Right atrium auricular region (tissue), 2 donors: ENCODE results near the gene POLR2J. TPM values are rescaled to one million over a fixed set of nuclear protein-coding genes. Genes with fewer than 3 reads are reported as not detected.
"Not testable (repeated sequence)": the region's sequence is repeated elsewhere in the genome, so short reads cannot be mapped to it uniquely, and the experiment has no call there.

ENCODE experiments used
- DNase-seq: peaks from one replicate; pipeline ENCODE4 v3.0.0-alpha.2; 2019; ENCODE audit warnings: low spot score
- H3K27ac ChIP-seq, 2 donors: fragments of 200-600 bp; sonication (generic); 1 replicate in 1 of 2; 2 replicates in 1 of 2; pipeline ENCODE4 v1.5.1; 2016 to 2019
- H3K27me3 ChIP-seq, 2 donors: fragments of 200-600 bp; sonication (generic); one replicate each; pipeline versions ENCODE4 v1.5.1 to v1.6.0; 2017 to 2019
- H3K36me3 ChIP-seq: fragments of 200-600 bp; sonication (generic); one replicate; pipeline ENCODE4 v1.5.1; 2016
- H3K4me1 ChIP-seq, 2 donors: fragments of 200-600 bp; sonication (generic); one replicate each; pipeline versions ENCODE4 v1.5.1 to v1.6.0; 2017 to 2019
- H3K4me3 ChIP-seq, 2 donors: fragments of 200-600 bp; sonication (generic); 1 replicate in 1 of 2; 2 replicates in 1 of 2; pipeline ENCODE4 v1.5.1; 2017 to 2019; ENCODE audit warnings: mild to moderate bottlenecking in 1 of 2, moderate library complexity in 1 of 2
- H3K9me3 ChIP-seq, 2 donors: fragments of 200-600 bp; sonication (generic); one replicate each; pipeline ENCODE4 v1.5.1; 2019
- CTCF ChIP-seq, 2 donors: fragments of 200-600 bp; sonication (generic); IDR thresholded peaks; one replicate each; pipeline ENCODE4 v1.5.1; 2019; ENCODE audit warnings: antibody characterized with exemption in 2 of 2
- total RNA-seq, 2 donors: library from RNA; depleted of rRNA; stranded (reverse); fragments of >200 nt; gene quantifications; one replicate each; pipeline ENCODE4 v1.1.0, GENCODE V29; 2016

The POLR2J gene
- total RNA-seq, 2 donors from 2014 or later = 19.2 to 34.8 TPM

- DNase-seq = peak; percentile 62
- not testable (repeated sequence) for H3K27me3 ChIP-seq, H3K36me3 ChIP-seq, H3K27ac ChIP-seq, H3K4me1 ChIP-seq, H3K9me3 ChIP-seq, H3K4me3 ChIP-seq
- peak in 1 of 2 donors; percentile 58 for TF ChIP-seq CTCF (IDR thresholded peaks at IDR 0.05)
These were observed 1.4 kb upstream of the POLR2J start for GRCh38 chr7:102479982-102480637.

GRCh38 chr7:102479209-102479584 is 475 bp upstream of the POLR2J start:
- not testable (repeated sequence) for H3K4me3 ChIP-seq, H3K27me3 ChIP-seq, H3K4me1 ChIP-seq, H3K9me3 ChIP-seq, DNase-seq, H3K27ac ChIP-seq, H3K36me3 ChIP-seq

DNA sequence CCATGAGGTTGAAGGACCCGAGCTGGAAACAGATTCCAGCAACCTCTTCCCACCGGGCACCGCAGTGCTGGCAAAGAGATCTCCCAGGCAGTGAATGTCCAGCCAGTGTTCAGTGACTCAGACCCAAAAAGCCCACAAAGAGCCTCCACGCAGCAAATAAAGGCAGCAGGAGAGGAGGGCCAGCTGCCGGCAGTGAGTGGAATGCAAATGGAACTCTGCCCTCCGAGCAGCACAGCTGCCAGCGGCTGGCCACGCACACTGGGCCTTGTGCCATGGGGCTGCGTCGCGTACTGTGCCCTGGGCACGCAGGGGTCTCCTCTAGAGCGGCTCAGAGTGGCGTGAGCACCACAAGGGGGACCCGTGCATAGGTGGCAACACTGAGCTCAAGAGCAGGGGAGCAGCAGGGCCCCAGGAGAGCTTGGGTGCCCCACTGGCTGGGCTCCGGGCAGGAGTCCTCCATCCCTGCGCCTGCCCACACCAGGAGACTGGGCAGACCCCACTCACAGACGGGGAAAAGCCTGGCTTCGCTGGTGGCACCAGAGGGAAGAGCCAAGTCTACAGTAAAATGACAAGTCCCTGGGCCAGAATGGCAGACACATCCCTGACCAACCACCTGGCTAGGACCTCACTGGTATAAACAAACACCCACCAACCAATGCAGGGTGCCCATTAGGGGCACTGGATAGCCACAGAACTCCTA is 3.8 kb downstream of the POLR2J start:
- H3K27ac ChIP-seq = not testable (repeated sequence)
- peaks cover 18% of the 10 kb centered on the region for H3K36me3 ChIP-seq

DNA sequence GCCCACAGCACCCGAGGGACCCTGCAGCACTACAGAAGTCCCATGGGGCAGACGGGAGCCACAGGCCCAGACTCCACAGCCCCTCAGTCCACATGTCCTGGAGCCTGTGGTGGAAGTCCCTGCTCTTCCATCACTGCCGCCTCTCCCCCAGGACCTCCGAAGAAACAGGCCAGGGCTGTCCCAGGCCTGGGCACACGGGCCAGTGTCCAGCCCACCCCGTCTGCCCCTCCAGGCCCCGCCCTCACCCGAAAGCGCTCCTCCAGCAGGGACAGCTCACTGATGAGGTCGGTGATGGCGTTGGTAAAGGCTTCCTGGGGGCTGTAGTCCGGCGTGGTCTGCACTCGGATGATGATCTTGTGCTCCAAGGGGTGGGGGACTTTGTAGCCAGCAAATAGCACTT is 4.6 kb downstream of the POLR2J start:
- H3K4me3 ChIP-seq, H3K27ac ChIP-seq, H3K27me3 ChIP-seq, DNase-seq, H3K4me1 ChIP-seq, H3K9me3 ChIP-seq: not testable (repeated sequence)
- peaks cover 18% of the 10 kb centered on the region for H3K36me3 ChIP-seq

More for the DNA sequence above, 3.8 kb downstream of the POLR2J start:
- not testable (repeated sequence) for H3K9me3 ChIP-seq, H3K4me1 ChIP-seq, H3K27me3 ChIP-seq, DNase-seq, H3K4me3 ChIP-seq

DNA sequence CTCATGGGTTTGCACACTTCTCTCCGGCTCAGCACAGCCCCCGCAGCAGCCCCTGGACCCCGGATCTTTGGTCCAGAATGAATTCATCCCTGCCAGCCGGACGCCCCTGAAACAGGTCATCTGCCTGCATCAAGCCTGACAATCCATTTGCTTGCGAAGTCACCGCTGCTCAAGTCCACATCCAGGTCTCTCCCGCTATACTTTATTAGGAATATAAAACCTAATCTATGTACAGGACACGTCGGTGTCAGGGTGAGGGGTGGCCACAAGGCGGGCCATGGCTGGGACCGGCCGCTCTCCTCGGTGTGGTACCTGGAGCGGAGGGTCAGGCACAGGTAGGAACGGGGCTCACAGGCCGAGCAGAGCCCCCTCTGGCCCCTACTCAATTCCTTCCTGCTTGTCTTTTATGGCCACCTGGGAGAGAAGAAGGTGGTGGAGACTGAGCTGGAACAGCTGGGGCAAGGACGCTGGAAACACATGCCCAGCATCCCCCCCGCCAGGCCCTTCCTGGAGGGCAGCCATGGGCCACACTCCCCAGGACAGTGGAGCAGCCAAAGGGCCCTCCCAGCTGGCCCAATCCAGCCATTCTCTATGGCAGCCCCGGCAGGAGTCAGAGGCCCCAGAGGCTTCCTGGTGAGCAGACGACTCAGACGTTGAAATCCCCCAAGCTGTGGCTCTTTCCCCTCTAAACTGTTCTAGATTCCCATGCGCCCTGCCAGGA is 5.3 kb downstream of the POLR2J start:
- TF ChIP-seq CTCF (IDR thresholded peaks at IDR 0.05) = no peak
- Histone ChIP-seq H3K27me3 (no peaks in the 10 kb centered on the region), H3K36me3 (peaks cover 18% of the 10 kb centered on the region), H3K4me1 (no peaks in the 10 kb centered on the region), H3K27ac (no peak overlapping the region), H3K9me3 (no peaks in the 10 kb centered on the region), H3K4me3 (no peak overlapping the region)
- DNase-seq = no peak

DNA sequence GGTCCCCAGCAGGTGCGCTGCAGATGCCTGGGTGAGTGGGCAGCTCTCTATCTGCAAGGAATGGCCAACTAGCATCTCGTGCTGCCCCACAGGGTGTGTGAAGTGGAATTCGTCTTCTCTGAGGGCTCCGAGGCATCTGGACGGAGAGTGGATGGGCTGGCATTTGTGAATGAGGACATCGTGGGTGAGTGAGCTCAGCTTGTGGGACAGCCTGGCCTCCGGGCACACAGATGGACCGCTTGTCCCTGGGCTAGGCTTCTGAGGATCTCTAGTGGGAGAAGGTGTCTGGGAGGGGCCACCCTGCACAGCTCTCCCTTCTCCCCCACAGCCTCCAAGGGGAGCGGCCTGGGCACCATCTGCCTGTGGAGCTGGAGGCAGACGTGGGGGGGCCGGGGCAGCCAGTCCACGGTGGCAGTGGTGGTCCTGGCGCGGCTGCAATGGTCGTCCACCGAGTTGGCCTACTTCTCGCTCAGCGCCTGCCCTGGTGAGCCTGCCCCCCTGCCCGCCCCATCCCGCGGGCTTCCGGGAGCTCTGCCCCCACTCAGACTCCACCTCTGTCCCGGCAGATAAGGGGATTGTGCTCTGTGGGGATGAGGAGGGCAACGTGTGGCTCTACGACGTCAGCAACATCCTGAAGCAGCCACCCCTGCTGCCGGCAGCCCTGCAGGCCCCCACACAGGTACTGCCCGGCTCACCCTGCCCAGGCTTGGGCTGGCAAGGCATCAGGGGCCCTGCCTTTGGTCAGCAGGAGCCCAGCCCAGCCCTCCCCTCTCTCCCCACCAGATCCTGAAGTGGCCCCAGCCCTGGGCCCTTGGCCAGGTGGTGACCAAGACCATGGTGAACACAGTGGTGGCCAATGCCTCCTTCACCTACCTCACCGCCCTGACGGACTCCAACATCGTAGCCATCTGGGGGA is 6.3 kb downstream of the POLR2J start:
- no peak for DNase-seq
- Histone ChIP-seq H3K9me3 (no peaks in the 10 kb centered on the region), H3K27ac (no peak overlapping the region), H3K4me1 (no peaks in the 10 kb centered on the region), H3K36me3 (peaks cover 18% of the 10 kb centered on the region), H3K27me3 (no peaks in the 10 kb centered on the region), H3K4me3 (no peak overlapping the region)
- no peak for TF ChIP-seq CTCF (IDR thresholded peaks at IDR 0.05)

DNA sequence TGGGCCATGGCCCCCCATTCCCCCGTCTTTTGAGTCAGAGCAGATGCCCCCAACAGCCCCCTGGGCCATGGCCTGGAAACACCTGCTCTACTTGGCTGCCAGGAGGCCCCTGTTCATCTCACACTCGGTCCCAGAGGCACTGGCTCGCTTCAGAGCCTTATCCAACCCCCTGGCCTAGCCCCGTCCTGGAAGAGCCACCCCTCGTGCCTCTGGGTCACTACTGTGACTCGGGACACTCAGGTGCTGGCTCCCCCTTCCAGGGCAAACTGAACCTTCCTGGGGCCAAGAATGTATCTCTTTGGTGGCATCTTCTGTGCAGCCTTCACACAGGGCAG is 7.0 kb downstream of the POLR2J start:
- H3K36me3 ChIP-seq = peaks cover 18% of the 10 kb centered on the region
- no peak for DNase-seq
- H3K27ac ChIP-seq = no peak overlapping the region
- no peaks in the 10 kb centered on the region for H3K9me3 ChIP-seq
- H3K4me1 ChIP-seq = no peaks in the 10 kb centered on the region
- H3K27me3 ChIP-seq = no peaks in the 10 kb centered on the region
- TF ChIP-seq CTCF (IDR thresholded peaks at IDR 0.05) = no peak
- H3K4me3 ChIP-seq = no peak overlapping the region
